Left kidney (tissue), 2 donors: ENCODE measurements around the gene BNC2. TPM values are rescaled to one million over a fixed set of nuclear protein-coding genes. Genes with fewer than 3 reads are reported as not detected.

Experiments
- DNase-seq: peaks from one replicate; pipeline ENCODE4 v3.0.0-alpha.2; 2013
- polyA plus RNA-seq: library from polyadenylated mRNA; unstranded; fragments of 120-200 nt; gene quantifications from one replicate; pipeline ENCODE4 v1.2.1, GENCODE V29; 2013; ENCODE audit not compliant: insufficient read length

Gene BNC2
- polyA plus RNA-seq, 1 donor, result 10.3 TPM

DNA sequence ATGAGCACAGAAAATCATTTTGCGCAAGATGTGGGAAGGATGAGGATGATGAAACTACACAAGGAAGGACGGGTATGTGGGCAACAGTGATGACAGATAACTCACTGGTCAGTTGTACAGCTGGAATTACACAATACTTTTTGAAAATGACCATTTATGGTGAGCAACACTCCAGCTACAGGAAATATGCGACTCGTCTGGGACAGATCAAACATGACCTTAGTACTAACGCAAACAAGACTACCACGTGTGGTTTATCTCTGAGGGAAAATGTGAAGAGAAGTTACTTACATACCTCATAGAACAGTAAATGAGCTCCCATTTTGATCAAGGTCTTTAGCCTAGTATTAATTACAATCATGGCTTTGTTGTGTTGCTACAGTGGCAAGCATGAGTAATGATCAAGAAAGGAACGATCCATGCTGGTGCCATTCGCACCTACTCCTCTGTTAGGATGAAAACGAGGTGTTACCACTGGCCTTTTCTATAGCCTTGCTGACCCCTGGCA lies 456.9 kb downstream of the BNC2 start:
- DNase-seq, result no peak

DNA sequence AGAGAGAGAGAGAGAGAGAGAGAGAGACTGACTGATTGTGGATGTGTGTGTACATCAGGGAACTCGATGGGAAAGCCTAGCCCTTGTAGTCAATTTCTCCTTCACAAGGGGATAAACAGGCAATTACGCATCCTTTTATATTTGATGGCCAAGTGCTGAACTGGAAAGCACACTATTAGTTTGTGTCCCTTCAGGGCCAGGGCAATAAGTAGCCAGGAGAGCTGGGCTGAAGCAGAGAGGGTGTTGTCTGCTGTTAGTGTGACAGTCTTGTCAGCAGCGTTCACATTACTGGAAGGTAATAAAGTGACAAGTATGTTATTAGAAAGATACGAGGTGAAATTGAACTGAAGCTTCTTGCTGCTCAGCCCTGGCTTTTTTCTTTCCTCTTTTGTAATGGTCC lies 457.7 kb downstream of the BNC2 start:
- DNase-seq, result no peak

DNA sequence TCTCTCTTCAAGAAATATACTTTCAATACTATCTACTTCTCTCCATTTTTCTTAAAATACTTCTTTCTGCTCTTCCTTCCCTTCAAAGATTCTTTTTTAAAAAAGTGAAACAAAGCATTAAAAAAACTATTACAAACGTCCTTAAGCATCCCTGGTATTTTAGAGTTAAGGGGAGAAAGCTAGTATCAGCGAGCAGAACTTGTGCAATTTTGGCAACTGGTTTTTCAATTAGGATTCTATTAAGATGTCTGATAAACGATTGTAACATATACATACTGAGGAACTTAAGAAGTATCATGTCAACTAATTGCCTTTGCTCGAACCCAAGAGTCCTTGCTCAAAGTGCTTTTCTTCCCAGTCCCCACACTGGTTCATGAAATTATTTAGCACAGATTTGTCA lies 459.2 kb downstream of the BNC2 start:
- DNase-seq, result no peak

DNA sequence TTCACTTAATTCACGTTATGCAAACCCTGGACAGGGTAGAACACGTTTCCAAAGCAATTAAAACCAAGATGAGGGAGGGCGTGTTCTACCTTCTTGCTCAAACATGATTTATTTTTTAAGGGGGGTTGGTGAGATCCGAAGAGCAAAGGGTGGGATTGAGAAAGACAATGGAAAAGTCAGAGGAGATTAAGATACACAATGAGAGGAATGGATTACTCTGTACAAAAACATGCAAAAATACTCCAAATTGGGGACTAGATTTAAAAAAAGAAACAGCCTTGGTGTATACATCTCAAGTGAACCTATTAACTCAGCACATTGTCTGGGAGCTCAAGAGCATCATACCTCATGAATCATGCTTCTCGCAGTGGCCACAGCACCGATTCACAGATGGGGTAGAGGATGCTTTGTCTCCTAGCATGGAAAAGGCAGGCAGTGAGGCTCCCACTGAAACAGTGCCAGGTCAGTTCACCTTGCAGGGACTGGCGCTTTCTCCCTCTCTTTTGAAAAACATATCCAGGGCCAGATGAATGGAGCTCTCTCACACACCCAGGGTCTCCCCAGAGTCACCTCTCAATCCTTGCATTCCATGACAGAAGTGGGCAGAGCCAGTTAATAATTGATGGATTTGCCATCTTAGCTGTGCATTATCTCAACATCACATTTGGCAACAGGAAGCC lies 459.7 kb downstream of the BNC2 start:
- DNase-seq, result no peak

DNA sequence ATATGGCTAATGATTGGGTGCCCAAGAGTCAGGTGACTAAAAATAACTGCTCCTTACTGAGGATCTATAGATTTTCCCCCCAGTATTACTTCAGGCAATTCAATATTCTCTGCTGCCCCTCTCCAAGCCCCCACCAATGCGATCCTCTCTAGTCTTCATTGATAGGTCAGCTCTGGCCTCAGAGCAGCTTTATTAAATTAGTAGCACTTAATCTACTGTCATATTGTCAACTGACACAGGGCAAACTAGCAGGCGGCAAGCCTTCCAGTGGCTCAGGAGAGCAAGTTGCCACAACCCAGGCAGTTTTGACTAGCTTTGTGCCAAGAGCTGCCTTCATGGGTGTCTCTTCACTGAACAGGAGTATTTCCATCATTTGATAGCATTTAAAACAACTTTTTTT lies 462.9 kb downstream of the BNC2 start:
- no peak for DNase-seq

DNA sequence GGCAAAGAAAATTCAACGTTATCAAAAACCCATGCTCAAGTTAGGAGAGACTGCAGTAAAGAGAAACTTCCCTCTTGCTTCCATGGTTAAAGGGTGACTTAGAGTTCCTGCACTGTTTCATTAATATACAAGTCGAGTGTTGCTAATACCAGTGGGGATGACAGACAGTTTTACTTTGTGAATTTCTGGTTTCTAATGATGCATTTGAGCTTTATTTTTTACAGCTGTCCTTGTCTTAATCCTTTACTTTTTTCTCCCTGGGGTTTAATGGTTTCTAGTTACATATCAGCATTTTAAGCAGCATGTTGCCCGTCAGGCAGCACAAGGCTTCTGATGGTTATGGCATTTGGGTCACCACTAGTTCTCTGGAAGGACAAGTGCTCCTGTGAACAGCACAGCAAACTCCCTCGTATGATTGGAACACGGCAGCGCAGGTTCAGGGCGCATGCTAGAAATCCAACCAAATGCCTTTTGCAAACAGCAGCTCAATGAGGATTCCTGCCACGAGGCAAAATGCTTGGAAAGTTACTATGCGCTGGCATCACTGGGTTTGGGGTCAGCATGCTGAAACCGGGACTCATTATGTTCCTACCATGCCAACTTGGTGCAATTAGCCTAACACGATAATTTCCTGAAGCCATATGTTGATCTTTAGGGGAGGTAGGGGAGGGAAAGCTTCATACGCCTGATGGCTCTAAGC lies 463.8 kb downstream of the BNC2 start:
- DNase-seq, result no peak

DNA sequence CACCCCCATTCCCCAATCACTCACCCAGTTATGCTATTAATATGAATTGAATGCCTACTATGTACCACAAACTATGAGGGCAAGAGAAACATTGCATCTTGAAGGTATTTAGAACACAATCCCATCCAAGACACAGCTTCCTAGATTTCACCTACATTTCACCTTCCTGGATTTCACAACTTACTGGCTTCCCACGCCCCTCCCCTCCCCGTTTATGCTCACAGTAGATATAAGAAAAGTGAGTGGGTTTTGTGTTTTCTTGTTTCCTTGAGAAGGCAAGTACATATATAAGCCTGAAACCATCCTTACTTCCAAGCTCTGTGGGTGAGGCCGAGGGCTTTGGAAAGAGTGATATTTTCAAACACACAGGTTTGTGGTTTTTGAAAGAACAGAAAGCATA lies 465.0 kb downstream of the BNC2 start:
- no peak for DNase-seq

DNA sequence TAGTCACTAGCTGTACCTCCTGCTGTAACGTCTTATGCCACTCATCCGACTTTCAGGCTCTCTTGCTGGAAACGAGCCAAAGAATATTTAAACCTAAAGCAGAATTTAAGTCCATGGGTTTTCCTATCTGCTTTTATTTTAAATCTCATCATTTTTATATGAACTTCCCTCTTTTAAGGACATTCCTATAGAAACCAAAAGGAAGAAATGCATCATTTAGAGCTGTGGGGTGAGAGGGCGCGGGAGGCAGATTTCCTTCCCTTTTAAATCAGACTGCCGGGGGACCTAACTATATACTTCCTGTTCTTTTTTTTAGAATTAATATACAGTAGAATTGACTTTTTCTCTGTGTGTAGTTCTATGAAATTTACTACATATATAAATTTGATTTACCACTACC lies 468.8 kb downstream of the BNC2 start:
- no peak for DNase-seq

DNA sequence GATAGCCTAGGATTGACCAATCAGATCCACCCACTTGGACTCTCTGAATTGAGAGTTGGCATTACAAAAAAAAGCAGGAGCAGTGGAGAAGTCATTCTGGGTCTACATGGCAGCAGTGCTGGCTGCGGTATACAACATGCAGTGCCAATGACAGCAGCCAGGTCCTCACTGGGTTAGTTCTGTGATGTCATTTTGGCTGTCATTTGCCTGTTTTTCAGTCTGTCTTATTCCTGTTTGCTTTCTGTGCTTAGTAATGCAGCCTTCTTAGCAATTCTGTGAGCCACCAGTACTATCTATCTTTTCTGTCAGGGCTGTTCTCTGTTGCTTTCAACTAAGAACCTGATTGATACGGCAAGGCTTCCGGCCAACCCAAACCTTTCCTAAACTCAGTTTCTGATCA lies 471.8 kb downstream of the BNC2 start:
- DNase-seq, result no peak

DNA sequence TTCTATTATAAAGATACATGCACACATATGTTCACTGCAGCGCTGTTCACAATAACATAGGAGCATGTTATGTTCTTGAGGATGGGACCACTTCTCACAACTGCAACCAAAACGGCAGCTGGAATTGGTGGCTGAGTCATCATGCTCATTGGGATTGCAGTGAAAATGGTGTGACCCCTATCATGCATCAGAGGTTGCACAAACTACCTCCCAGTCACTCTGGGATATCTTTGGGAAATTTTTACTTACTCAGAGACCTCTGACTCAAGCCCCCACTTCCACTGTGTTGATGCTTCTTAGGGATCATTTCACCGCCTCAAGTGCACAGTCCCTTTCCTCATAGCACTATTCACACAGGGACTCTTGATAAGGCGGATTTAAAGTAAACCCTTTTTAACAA lies 474.1 kb downstream of the BNC2 start:
- DNase-seq, result no peak

DNA sequence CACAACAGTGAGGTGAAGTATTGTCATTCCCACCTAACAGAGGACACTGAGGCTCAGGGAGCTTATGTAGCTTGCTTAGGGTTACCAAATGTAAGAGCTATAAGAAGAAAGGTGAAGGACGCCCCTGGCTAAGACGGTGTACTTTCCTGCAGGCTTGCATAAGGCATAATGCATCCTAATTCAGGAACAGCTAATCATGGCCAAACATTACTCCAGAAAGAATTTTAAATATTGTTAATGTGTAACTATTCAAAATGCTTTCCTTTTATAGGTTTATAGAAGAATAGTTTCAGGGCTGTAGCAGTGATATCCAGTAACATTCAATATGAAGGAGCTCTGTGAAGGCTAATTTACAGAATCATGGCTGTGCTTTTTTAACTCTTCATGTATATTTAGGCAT lies 479.1 kb downstream of the BNC2 start:
- no peak for DNase-seq

DNA sequence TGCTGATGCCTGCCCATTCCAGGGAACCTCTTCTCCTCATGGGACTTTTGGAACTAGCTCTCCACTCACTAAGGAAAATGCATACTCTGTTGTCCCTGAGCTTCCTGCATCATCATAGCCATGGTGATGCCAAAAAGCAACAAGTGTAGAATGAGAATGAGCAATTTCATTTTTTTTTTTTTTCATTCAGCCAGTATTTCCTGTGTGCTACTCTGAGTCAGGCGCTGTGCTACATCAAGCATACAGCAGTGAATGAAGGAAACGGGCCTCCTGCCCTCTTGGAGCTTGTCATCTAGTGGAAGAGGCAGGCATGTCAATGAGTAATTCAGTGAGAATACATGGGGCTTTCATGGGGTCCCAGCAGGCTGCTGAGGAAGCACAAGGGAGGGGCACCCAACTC lies 483.1 kb downstream of the BNC2 start:
- no peak for DNase-seq

DNA sequence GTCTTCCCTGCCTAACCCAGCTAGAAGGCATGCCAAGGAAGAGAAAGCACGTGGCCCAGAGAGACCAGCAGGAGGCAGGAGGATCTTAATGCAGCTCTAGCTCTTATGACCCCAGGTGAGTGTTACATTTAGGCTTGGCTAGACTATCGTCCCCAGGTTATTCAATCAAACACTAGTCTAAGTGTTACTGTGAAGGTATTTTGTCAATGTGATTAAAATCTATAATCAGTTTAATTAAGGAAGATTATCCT lies 483.7 kb downstream of the BNC2 start:
- no peak for DNase-seq

DNA sequence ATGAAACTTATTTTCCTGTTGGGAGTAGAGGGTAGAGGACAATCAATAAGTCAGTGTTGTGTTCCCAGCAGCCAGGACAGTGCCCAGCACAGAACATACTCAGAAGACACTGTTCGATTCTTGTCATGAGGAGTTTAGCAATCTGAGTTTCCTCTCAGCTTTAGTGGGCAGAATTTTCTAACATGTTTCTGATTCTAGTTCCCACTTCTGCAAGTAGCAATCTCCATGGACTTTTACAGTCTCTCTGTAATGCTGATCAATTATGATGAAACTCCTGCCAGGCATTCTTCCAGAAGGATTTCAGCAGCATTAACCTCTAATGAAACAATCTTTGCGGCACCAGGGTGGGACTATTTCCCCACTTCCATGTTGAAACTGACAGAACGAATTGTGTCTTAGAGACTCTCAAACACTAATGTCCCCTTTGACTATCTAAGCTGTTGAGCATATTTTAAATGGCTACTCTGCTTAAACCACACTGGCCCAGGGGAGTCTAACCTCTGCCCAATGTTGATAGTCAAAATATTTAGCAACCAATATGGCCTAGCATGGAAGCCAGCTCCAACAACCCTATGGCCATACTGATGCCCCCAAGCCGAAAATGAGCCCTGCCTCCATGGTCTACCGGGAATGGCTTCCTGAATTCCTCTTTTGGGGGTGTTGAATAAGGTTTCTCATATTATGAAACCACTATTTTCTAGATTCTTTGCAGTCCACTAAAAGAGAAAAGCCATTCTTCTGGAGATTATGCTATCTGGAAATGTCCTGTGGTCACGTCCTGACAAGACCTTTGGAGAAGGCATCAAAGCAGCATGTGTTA lies 484.3 kb downstream of the BNC2 start:
- DNase-seq, result no peak

DNA sequence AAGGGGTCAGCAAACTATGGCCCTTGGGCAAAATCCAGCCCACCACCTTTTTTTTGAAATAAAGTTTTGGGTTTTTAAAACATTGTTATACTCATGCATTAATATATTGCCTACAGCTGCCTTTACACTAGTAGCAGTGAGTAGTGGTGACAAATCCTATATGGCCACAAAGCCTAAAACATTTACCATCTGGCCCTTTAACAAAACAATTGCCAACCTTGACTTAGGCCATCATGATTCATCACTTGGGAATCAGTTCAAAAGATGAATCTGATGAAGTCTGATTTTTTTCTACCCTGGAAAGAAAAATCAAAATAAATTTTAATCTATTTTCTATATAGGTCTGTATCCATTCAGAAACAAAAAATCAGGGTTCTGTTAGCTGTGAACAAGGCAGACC lies 484.9 kb downstream of the BNC2 start:
- DNase-seq, result no peak

DNA sequence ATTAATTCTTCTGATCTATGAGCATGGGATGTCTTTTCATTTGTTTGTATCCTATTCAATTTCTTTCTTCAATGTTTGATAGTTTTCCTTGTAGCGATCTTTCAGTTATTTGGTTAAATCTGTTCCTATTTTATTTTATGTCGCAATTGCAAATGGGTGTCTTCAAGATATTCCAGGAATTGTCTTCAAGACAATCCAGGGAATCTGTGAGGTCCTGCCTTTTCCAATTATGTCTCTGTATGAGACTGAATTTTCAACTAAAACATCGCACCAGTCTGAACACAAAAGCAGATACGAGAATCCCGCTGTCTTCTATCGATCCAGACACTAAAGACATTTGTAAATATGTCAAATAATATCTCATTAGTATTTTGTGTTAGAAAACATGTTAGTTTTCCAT lies 485.5 kb downstream of the BNC2 start:
- no peak for DNase-seq

DNA sequence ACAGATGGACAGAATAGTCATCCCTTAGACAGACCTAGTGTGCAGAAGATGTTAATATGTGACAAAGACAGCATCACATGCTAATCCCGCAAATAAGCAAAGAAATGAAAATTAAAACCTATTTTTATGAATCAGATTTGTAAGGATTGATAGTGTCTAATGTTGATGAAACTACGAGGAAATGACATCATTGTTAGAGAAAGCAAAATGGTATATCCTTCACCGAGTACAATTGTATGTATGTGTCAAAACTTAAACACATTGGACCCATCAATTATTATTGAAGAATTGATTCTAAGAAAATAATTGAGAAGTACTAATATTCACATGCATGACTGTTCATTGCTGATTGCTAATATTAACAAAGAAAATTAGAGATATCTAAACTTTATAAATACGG lies 493.2 kb downstream of the BNC2 start:
- no peak for DNase-seq

DNA sequence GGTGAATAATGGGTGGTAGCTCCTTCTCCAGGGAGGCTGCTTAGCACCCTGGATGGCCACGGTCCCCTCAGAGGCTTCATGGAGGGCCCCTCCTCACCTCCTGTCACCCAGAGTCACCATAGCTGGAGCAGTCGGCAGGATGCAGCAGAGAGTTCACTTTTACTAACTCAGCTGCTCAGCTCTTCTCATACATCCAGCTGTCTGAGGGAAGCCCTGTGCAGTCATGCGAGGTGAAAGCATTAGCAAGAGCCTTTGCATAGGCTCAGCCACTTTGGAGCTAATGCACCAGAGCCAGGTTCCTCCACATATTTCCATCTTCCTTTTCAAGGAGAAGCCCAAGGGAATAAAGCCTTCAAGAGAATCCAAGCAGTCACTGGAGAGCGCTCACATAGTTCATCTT lies 499.2 kb downstream of the BNC2 start:
- DNase-seq, result peak; percentile 12

DNA sequence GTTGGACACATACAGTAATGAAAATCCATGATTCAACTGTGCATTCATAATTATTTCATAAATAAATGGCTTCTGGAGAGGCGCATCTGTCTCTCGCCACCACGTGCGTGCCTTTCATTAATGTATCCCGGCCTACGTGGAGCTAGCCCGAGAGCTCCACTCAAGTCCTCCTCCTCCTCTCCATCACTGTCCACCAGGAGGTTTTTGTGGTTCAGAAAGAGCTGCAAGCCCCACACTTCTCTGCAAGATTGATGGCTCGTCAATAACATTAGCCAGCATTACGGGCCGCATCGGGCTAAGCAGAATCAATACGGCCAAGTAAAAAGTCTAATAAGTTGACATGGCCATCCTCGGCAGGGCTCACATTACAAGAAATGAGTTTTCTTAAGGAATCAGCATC lies 499.8 kb downstream of the BNC2 start:
- no peak for DNase-seq

DNA sequence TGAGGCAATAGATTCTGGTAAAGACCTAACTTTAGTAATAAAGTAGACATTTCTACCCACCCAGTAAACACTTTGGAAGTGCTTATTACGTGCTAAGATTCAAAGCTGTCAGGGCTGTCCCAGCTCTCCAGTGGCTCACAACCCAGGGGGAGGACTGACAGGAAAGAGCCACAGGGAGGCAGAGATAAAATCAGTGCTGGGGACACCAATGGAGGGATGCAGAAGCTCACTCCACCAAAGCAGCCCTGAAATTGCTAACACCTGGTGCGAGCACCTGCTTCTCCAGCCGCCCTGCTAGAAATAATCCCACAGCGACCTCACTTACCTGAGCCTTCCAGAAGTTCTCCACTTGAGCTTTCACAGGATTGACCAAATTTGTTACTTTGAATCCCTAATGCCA lies 501.0 kb downstream of the BNC2 start:
- DNase-seq, result no peak

DNA sequence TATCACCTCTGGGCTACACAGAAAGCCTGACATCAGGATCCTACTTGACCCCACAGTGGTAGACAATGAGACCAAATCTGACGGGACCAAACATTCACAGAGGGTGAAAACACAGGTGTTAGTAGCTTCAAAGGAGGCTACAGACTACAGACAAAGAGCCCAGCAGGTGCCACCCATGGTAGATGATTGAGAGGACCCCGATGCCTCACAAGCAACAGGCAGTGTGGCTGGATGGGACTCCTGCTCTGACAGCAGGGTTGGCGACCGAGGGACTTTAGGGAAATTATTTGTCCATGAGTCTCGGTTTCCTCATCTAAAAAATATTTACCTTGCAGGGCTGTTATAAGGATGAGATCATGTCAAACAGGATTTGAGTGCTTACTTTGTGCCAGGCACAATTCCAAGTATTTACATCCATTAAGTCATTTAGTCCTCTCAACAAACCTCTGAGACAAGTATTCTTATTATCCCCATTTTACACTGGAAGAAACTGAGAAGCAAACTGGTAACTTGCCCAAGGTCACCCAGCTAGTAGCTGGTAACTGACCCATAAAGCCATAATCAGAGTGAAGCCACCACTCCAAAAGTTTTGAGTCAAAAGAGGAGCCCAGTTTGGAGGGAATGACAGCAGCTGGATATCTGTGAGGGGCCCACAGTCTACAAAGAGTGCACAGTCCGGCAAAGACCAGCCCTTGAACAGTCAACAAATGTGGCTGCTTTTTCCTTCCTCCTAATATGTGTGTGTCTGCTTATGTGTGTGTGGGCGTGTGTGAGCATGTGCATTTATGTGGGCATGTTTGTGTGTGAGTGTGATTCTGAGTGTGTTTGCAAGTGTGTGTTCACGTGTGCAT lies 502.0 kb downstream of the BNC2 start:
- DNase-seq, result no peak

DNA sequence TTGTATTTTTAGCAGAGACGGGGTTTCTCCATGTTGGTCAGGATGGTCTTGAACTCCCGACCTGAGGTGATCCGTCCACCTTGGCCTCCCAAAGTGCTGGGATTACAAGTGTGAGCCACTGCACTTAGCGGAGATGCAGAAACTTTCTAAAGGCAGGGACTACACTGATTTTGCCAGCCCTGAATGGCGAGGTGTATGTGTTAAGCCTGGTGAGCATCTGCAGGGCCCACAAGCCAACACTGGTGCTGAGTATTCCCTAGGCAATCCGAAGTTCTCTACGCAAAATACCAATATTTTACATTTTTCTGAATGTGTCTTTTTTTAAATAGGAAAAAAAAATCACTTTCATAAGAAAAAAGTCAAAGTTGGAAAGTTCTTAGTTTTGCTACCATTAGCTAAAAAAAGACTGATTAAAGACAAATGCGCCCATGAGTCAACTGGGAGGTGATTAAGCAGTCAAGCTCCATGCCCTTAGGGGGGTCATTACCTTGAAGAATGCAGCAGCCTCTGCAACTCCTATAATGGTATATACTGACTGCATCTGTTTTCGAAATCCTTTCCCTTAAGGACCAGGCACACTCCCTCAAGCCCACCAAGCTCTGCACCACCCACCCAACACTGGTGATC lies 502.8 kb downstream of the BNC2 start:
- DNase-seq, result no peak
